Immature natural killer cell (primary cell): ENCODE data around the gene MAP2K5. TPM values are rescaled to one million over a fixed set of nuclear protein-coding genes. Genes with fewer than 3 reads are reported as not detected.

Experiments used
- DNase-seq, 3 donors: peaks; one replicate each; pipeline ENCODE4 v3.0.0; 2022; ENCODE audit warnings: mixed read lengths in 1 of 3
- H3K27ac Mint-ChIP-seq, 6 donors: one replicate each; pipeline ENCODE4 v1.8.0; 2020; ENCODE audit warnings: mixed read lengths in 6 of 6, mild to moderate bottlenecking in 5 of 6, inconsistent platforms in 4 of 6, moderate library complexity in 3 of 6
- H3K27me3 Mint-ChIP-seq, 3 donors: one replicate each; pipeline ENCODE4 v1.8.0; 2020 to 2021; ENCODE audit warnings: low read depth in 3 of 3, mild to moderate bottlenecking in 3 of 3, mixed read lengths in 3 of 3, moderate library complexity in 3 of 3, inconsistent platforms in 1 of 3
- H3K36me3 Mint-ChIP-seq, 3 donors: one replicate each; pipeline ENCODE4 v1.8.0; 2020; ENCODE audit warnings: mixed read lengths in 3 of 3, inconsistent platforms in 2 of 3, mild to moderate bottlenecking in 2 of 3
- H3K4me1 Mint-ChIP-seq, 2 donors: one replicate each; pipeline ENCODE4 v1.8.0; 2020; ENCODE audit warnings: inconsistent platforms in 2 of 2, mild to moderate bottlenecking in 2 of 2, mixed read lengths in 2 of 2, moderate library complexity in 1 of 2
- H3K4me3 Mint-ChIP-seq, 5 donors: one replicate each; pipeline ENCODE4 v1.8.0; 2020; ENCODE audit warnings: mild to moderate bottlenecking in 5 of 5, mixed read lengths in 5 of 5, inconsistent platforms in 3 of 5, moderate library complexity in 3 of 5
- H3K9me3 Mint-ChIP-seq, 6 donors: one replicate each; pipeline ENCODE4 v1.8.0; 2020; ENCODE audit warnings: mild to moderate bottlenecking in 6 of 6, mixed read lengths in 6 of 6, inconsistent platforms in 4 of 6, moderate library complexity in 3 of 6
- polyA plus RNA-seq, 3 donors: library from polyadenylated mRNA; unstranded; fragments of 300-500 nt; fragmentation: Illumina TruSeq; gene quantifications; one replicate each; pipeline ENCODE4 v1.2.3, GENCODE V29; 2021

The MAP2K5 gene
- polyA plus RNA-seq, 3 donors from 2014 or later: 12.4 to 21.7 (median 16.0) TPM

DNA sequence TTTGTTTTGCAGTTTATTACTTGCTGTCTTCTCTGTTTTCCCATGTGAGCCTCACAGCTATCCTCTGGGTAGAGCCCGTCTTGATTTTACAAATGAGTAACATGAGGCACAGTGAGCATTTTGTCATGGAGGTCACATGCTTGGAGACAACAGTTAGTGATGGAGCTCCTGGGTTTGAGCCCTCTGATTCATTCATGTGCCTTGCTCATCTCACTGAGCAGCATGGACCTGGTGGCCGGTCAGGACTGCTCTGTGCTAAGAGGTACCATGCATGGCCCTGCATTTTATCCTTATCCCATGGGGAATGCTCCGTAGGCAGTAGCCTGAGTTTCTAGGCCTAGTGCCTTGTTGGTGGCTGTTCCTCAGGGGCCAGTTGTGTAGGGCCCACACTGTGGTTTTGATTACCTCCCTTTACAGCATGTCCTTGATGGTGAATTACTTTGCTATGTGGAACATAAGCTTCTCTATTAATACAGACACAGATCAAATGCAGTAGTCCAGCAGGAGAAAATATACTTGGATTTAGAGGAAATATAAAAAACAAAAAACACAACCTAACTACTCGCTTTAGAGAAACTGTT, 35.6 kb downstream of the MAP2K5 start:
- peaks cover 0 to 6% (median 3%) of the 10 kb centered on the region in 3 donors for H3K36me3 Mint-ChIP-seq
- no peaks in the 10 kb centered on the region for H3K9me3 Mint-ChIP-seq
- DNase-seq: no peak
- peaks cover 0 to 2% of the 10 kb centered on the region in 2 donors for H3K4me1 Mint-ChIP-seq
- H3K27ac Mint-ChIP-seq: no peak overlapping the region
- no peak overlapping the region for H3K4me3 Mint-ChIP-seq
- H3K27me3 Mint-ChIP-seq: no peaks in the 10 kb centered on the region

DNA sequence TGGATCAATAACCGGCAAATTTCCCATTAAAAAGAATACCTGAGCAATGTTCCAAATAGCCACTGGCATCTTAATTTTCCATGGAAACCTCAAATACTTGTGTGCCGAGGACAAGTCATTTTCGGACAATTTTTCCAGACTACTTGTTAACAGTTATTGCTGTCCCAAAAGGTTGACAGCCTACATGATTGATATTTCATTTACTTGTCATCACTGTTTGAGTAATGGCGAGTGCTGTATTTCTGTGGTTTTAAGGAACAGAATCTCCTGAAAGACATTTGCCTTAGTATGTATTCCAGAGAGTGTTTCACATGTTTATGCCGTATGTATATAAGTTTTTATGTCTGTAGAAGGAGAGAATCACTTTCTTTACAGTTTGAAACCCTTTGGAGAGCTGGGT, 36.7 kb downstream of the MAP2K5 start:
- H3K4me1 Mint-ChIP-seq: peaks cover 0 to 2% of the 10 kb centered on the region in 2 donors
- no peak overlapping the region for H3K4me3 Mint-ChIP-seq
- DNase-seq: no peak
- no peaks in the 10 kb centered on the region for H3K27me3 Mint-ChIP-seq
- H3K27ac Mint-ChIP-seq: no peak overlapping the region
- no peaks in the 10 kb centered on the region for H3K9me3 Mint-ChIP-seq
- H3K36me3 Mint-ChIP-seq: peaks cover 3 to 5% (median 3%) of the 10 kb centered on the region in 3 donors

DNA sequence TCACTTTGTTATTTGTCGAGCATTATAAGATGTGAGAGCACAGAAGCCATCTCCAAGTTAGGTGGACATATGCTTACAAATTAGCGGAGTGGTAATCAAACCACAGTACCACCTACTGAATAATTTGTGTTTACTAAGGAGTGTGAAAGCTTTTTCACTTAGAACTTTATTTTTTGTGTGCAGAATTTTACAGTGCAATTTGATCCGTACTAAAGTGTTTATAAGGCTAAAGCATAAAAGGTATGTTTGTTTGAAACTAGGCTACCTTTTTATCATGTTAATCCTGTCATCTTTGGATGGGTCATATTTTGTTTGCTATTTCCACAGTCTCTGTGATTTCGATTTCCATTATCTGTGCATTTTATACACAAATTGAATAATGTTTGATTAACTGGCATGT, 37.5 kb downstream of the MAP2K5 start:
- H3K4me1 Mint-ChIP-seq: no peaks in the 10 kb centered on the region
- H3K27ac Mint-ChIP-seq: no peak overlapping the region
- no peaks in the 10 kb centered on the region for H3K9me3 Mint-ChIP-seq
- no peak for DNase-seq
- H3K36me3 Mint-ChIP-seq: peaks cover 3 to 5% (median 3%) of the 10 kb centered on the region in 3 donors
- no peak overlapping the region for H3K4me3 Mint-ChIP-seq
- no peaks in the 10 kb centered on the region for H3K27me3 Mint-ChIP-seq

DNA sequence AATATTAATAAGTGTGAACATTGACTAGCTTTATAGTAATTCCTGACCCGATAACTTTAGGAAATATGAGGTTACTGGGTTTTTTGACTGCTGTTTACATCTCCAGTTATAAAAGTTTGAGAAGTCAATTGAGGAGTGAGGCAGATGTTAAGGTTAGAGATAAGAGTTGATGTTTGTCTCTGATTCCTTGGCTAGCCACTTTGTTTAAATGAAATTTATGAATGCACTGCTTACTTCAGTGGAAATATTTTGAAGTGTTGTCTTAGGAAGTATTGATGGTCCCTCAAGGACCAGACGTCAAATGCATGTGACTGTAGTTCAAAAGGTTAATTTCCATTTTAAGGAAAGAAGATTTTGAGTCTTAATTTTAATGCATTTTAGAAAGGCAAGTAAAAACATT, 41.7 kb downstream of the MAP2K5 start:
- H3K9me3 Mint-ChIP-seq: no peaks in the 10 kb centered on the region
- H3K4me1 Mint-ChIP-seq: no peaks in the 10 kb centered on the region
- H3K27ac Mint-ChIP-seq: no peak overlapping the region
- no peak for DNase-seq
- H3K27me3 Mint-ChIP-seq: no peaks in the 10 kb centered on the region
- H3K4me3 Mint-ChIP-seq: no peak overlapping the region
- H3K36me3 Mint-ChIP-seq: peaks cover 15 to 21% (median 16%) of the 10 kb centered on the region in 3 donors

DNA sequence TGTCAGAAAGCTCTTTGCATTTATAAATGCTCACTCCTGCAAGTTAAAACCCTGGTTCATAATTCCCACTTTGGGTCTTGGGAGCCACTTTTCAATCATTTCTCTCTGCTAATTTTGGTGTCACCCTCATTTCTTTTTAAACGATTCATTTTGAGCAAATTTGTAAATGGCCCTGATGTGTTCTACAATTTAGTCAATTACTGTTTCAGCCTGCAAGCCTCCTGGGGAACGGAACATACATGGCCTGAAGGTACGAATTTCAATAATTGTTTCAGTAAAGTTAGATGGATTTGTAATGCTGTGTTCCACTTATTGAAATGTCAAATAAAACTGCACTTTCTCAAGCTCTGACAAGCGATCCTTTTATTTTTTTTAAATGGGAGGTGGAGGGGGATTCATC, 43.2 kb downstream of the MAP2K5 start:
- Mint-ChIP-seq H3K36me3 (peaks cover 16 to 24% (median 17%) of the 10 kb centered on the region in 3 donors), H3K4me3 (no peak overlapping the region), H3K27ac (no peak overlapping the region)

DNA sequence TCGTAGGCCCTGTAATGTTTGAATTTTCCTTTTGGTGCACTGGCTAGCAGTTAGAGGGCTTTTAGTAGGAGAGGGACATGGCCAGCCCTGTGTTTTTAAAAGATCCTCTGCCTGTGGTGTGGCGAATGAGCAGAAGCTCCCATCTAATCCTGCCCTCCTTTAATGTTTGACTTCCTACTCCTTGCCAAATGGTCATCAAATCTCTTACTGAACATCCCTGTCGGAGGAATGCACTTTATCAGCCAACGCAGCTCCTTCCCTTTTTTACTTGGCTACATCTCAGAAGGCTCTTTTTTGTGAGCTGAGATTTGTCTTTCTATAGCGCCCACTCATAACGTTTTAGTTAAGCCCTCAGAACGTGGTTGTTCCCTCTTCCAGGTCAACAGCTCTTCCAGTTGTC, 44.8 kb downstream of the MAP2K5 start:
- Mint-ChIP-seq H3K4me1 (no peaks in the 10 kb centered on the region), H3K27ac (no peak overlapping the region), H3K36me3 (peaks cover 19 to 25% (median 19%) of the 10 kb centered on the region in 3 donors)

More for the DNA sequence above, 43.2 kb downstream of the MAP2K5 start:
- Mint-ChIP-seq H3K9me3 (no peaks in the 10 kb centered on the region), H3K27me3 (no peaks in the 10 kb centered on the region), H3K4me1 (no peaks in the 10 kb centered on the region)
- DNase-seq: no peak

DNA sequence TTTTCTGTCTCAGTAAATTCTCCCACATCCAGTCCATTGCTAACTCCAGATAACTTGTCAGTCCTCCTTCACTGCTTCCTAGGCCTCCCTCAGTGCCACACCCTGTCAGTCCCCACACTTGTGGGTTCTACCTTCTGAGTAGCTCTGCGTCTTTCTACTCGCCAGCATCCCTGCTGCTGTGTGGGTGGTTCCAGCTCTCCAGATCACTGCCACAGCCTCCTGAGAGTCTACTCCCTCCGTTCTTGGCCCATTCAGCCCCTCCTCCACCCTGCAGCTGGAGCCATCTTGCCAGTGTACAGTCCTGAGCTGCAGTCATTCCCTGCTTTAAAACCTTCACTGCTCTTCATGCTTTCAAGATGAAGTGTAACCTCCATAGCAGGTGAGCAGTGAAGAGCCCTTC, 45.3 kb downstream of the MAP2K5 start:
- H3K9me3 Mint-ChIP-seq: no peaks in the 10 kb centered on the region
- H3K4me3 Mint-ChIP-seq: no peak overlapping the region
- H3K4me1 Mint-ChIP-seq: no peaks in the 10 kb centered on the region
- peaks cover 19 to 29% (median 19%) of the 10 kb centered on the region in 3 donors for H3K36me3 Mint-ChIP-seq
- no peaks in the 10 kb centered on the region for H3K27me3 Mint-ChIP-seq
- DNase-seq: no peak
- H3K27ac Mint-ChIP-seq: no peak overlapping the region

More for the DNA sequence above, 44.8 kb downstream of the MAP2K5 start:
- Mint-ChIP-seq H3K9me3 (no peaks in the 10 kb centered on the region), H3K4me3 (no peak overlapping the region), H3K27me3 (no peaks in the 10 kb centered on the region)
- no peak for DNase-seq

DNA sequence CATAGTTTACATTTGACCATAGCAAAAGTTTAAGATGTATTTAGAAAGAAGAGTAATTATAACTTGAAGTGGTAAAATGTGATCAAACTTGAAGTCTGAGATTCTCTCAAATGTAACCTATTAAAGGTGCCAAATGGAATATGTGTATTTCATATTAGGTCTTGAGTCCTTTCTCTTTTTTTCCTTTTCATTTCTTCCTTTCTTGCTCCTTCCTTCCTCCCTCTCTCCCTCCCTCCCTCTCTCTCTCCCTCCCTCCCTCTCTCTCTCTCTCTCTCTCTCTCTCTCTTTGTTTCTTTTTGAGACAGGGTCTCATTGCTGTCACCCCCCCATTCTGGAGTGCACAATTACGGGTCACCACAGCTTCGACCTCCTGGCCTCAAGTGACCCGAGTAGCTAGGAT, 47.7 kb downstream of the MAP2K5 start:
- Mint-ChIP-seq H3K9me3 (no peaks in the 10 kb centered on the region), H3K4me3 (no peak overlapping the region), H3K27ac (no peak overlapping the region), H3K4me1 (no peaks in the 10 kb centered on the region), H3K27me3 (no peaks in the 10 kb centered on the region), H3K36me3 (peaks cover 19 to 36% (median 22%) of the 10 kb centered on the region in 3 donors)
- no peak for DNase-seq

DNA sequence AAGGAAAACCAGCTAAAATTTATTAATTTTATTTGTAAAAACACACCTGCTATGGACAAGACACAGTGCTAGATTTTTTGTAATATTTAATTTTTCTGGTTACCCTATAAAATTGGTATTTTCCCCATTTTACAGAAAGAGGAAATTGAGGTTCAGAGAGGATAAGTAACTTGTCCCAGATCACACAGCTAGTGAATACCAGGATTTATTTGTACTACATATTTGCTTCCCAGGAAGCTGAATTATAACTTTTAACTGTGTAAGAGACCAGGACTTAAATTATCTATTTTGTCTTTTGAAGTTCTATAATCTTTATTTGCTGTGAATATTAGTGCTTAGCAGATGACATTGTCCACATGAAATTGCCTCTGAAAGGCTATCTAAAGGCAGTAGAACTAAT, 49.7 kb downstream of the MAP2K5 start:
- no peak overlapping the region for H3K4me3 Mint-ChIP-seq
- H3K9me3 Mint-ChIP-seq: no peaks in the 10 kb centered on the region
- H3K36me3 Mint-ChIP-seq: peaks cover 20 to 38% (median 22%) of the 10 kb centered on the region in 3 donors
- no peaks in the 10 kb centered on the region for H3K27me3 Mint-ChIP-seq
- H3K4me1 Mint-ChIP-seq: no peaks in the 10 kb centered on the region
- H3K27ac Mint-ChIP-seq: no peak overlapping the region
- DNase-seq: no peak

DNA sequence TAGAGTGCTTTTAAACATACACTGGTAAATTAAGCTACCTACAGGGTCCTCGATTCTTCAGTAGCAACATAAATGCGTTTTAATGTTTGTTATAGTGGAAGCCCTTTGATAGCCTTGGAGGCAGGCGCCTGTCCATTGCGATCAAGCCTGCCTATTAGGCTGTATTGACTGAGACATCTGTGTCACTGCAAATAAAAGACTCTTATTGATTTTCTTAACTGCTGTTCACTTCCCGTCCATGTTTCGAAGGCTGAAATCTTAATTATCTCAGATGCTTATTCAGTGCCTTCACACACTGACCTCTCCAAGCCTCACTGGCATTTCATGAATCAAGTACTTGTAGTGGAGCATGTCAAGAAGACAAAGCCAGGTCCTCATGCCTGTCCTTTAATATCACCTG, 51.1 kb downstream of the MAP2K5 start:
- no peak overlapping the region for H3K4me3 Mint-ChIP-seq

DNA sequence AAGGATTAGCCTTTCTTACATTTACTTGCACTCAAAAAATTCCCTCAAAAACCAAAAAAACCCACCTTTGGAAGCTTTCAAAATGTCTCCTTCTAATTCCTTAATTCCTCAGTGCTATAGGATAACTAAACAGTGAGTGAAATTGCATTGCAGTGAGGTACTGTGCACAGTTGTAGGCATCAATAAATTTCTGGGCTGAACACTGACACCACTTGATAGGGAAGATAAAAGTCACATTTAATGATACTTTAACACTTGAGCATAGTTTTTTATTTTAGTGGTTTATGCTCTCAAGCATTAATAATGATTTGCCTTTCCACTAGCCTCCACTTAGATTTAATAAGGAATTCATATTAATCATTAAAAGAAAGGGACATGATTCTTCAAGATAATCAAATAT, 52.3 kb downstream of the MAP2K5 start:
- DNase-seq: no peak
- Mint-ChIP-seq H3K27me3 (no peaks in the 10 kb centered on the region), H3K9me3 (no peaks in the 10 kb centered on the region), H3K36me3 (peaks cover 8 to 32% (median 15%) of the 10 kb centered on the region in 3 donors), H3K27ac (no peak overlapping the region), H3K4me1 (no peaks in the 10 kb centered on the region), H3K4me3 (no peak overlapping the region)

More for the DNA sequence above, 51.1 kb downstream of the MAP2K5 start:
- H3K9me3 Mint-ChIP-seq: no peaks in the 10 kb centered on the region
- no peaks in the 10 kb centered on the region for H3K4me1 Mint-ChIP-seq
- no peaks in the 10 kb centered on the region for H3K27me3 Mint-ChIP-seq
- DNase-seq: no peak
- no peak overlapping the region for H3K27ac Mint-ChIP-seq
- peaks cover 8 to 29% (median 13%) of the 10 kb centered on the region in 3 donors for H3K36me3 Mint-ChIP-seq

DNA sequence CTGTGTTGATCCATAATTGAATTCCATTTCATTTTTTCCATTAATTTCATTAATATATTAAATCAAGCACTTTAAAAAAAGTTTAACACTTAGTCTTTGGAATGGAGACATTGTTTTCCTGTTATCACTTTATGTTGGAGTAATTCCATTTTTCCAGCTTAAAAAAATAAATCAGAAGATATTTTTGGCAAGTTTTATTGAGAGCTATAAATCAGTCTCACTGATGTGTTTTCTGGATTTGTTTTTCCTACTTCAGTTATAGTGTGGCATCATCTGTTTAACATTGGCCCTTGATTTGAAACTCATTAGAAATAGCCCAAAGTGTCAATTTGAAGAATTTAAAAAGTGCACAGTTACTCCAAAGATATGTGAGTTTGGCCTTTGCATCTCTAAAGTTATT, 53.1 kb downstream of the MAP2K5 start:
- Mint-ChIP-seq H3K9me3 (no peaks in the 10 kb centered on the region), H3K27ac (no peak overlapping the region), H3K27me3 (no peaks in the 10 kb centered on the region), H3K4me1 (no peaks in the 10 kb centered on the region), H3K36me3 (peaks cover 14 to 35% (median 20%) of the 10 kb centered on the region in 3 donors), H3K4me3 (no peak overlapping the region)
- DNase-seq: no peak

DNA sequence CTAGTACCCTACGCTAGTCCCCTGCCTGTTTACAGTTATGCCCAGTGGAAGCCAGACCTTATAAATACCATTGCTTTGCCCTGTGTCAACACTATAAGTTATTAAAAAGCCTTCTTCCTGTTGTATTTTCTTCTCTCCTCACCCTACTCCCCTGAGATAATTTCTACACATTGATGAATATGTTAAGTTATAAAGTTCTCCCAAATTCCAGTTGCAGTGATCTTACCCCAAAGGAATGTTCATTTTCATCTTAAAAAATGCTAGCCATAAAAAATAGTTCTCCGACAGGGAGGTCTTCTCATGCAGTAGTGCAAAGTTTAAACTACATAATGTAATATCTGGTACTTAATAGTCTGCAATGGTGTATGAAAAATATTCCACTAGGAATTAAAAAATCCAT, 58.6 kb downstream of the MAP2K5 start:
- no peak overlapping the region for H3K4me3 Mint-ChIP-seq
- H3K27ac Mint-ChIP-seq: no peak overlapping the region
- peaks cover 24 to 36% (median 25%) of the 10 kb centered on the region in 3 donors for H3K36me3 Mint-ChIP-seq
- no peak for DNase-seq
- no peaks in the 10 kb centered on the region for H3K9me3 Mint-ChIP-seq
- H3K27me3 Mint-ChIP-seq: no peaks in the 10 kb centered on the region
- H3K4me1 Mint-ChIP-seq: no peaks in the 10 kb centered on the region

DNA sequence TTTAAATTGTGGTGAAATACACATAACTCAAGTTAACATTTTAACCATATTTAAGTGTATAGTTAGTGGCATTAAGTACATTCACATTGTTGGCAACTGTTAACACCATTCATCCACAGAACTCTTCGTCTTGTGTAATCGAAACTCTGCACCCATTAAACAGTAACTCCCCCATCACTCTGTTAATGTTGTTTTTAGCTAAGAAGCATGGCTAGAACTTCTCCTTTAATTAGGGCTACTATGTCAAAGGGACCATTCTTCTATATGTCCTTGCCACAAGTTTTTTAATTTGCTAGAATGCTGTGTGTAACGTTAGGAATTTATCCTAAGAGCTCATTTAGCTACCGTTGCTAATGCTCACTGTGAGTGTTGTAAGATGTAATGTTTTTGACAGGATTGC, 60.6 kb downstream of the MAP2K5 start:
- no peak for DNase-seq
- Mint-ChIP-seq H3K27ac (no peak overlapping the region), H3K4me3 (no peak overlapping the region), H3K9me3 (no peaks in the 10 kb centered on the region), H3K4me1 (peaks cover 0 to 2% of the 10 kb centered on the region in 2 donors), H3K27me3 (no peaks in the 10 kb centered on the region), H3K36me3 (peaks cover 20 to 29% (median 25%) of the 10 kb centered on the region in 3 donors)

DNA sequence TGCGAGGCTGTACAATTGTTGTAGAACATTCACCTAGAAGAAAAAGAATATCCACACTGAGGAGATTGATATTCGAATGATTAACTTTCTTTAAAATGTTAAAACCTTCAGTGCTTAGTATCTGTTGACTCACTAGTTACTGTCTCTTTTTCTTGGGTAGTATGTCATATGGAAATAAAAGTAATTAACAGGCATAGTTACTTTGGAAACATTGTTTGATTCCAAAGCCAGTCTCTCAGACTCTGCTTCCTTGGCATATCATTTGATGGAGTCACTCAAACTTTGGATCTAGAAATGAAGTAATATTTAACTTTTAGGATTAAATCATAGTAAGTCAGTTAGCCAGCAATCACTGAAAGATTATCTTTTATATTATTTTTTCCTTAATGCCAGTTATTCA, 63.4 kb downstream of the MAP2K5 start:
- H3K36me3 Mint-ChIP-seq: peaks cover 11 to 19% (median 13%) of the 10 kb centered on the region in 3 donors
- no peak overlapping the region for H3K27ac Mint-ChIP-seq
- no peak for DNase-seq
- H3K9me3 Mint-ChIP-seq: no peaks in the 10 kb centered on the region
- H3K4me3 Mint-ChIP-seq: no peak overlapping the region
- peaks cover 0 to 2% of the 10 kb centered on the region in 2 donors for H3K4me1 Mint-ChIP-seq
- H3K27me3 Mint-ChIP-seq: no peaks in the 10 kb centered on the region
